WTC11 (cell line): ENCODE results near the gene TMEM120B.

Experiments used
- AFF4 ChIP-seq: sonication (generic); formaldehyde crosslinking; IDR thresholded peaks from 2 replicates; pipeline ENCODE4 v1.8.1; 2023; ENCODE audit warnings: mild to moderate bottlenecking, missing genetic modification reagents, borderline replicate concordance
- ARID4B ChIP-seq: sonication (generic); formaldehyde crosslinking; IDR thresholded peaks from 2 replicates; pipeline ENCODE4 v1.8.0; 2023; ENCODE audit warnings: missing genetic modification reagents, mild to moderate bottlenecking, borderline replicate concordance
- CTCF ChIP-seq: fragments of 200-600 bp; IDR thresholded peaks from 2 replicates; pipeline ENCODE4 v1.8.0; 2022; ENCODE audit warnings: antibody characterized with exemption
- FOXP1 ChIP-seq: sonication (generic); formaldehyde crosslinking; IDR thresholded peaks from 2 replicates; pipeline ENCODE4 v1.8.0; 2022; ENCODE audit warnings: missing genetic modification reagents, mild to moderate bottlenecking, moderate library complexity, borderline replicate concordance
- GABPB1 ChIP-seq: sonication (generic); formaldehyde crosslinking; IDR thresholded peaks from 2 replicates; pipeline ENCODE4 v1.8.1; 2023; ENCODE audit warnings: mild to moderate bottlenecking, missing genetic modification reagents
- MXD4 ChIP-seq: fragments of 250-450 bp; sonication (Bioruptor Pico); IDR thresholded peaks from 2 replicates; pipeline ENCODE4 v1.8.0; 2021; ENCODE audit warnings: mild to moderate bottlenecking, moderate library complexity, borderline replicate concordance
- NFATC4 ChIP-seq: fragments of 250-450 bp; sonication (Bioruptor Pico); IDR thresholded peaks from 2 replicates; pipeline ENCODE4 v1.9.0; 2021; ENCODE audit warnings: mild to moderate bottlenecking
- SMAD3 ChIP-seq: sonication (generic); formaldehyde crosslinking; IDR thresholded peaks from 2 replicates; pipeline ENCODE4 v1.8.0; 2022; ENCODE audit warnings: missing genetic modification reagents, mild to moderate bottlenecking, borderline replicate concordance
- STAT6 ChIP-seq: sonication (generic); formaldehyde crosslinking; conservative IDR thresholded peaks from 2 replicates; pipeline ENCODE4 v1.8.1; 2023; ENCODE audit warnings: mild to moderate bottlenecking, low read depth, missing genetic modification reagents, moderate library complexity
- TEAD4 ChIP-seq: sonication (generic); formaldehyde crosslinking; IDR thresholded peaks from 2 replicates; pipeline ENCODE4 v1.8.0; 2022; ENCODE audit warnings: mild to moderate bottlenecking, missing genetic modification reagents
- USF2 ChIP-seq: sonication (generic); formaldehyde crosslinking; IDR thresholded peaks from 2 replicates; pipeline ENCODE4 v1.8.1; 2023; ENCODE audit warnings: mild to moderate bottlenecking, missing genetic modification reagents, moderate library complexity
- ZNF263 ChIP-seq: sonication (generic); formaldehyde crosslinking; IDR thresholded peaks from 2 replicates; pipeline ENCODE4 v1.8.1; 2022; ENCODE audit warnings: low read depth, mild to moderate bottlenecking, moderate library complexity, missing genetic modification reagents
- ZNF317 ChIP-seq: sonication (generic); formaldehyde crosslinking; IDR thresholded peaks from 2 replicates; pipeline ENCODE4 v1.8.1; 2023; ENCODE audit warnings: low read depth, mild to moderate bottlenecking, moderate library complexity, missing genetic modification reagents, borderline replicate concordance
- ZNF416 ChIP-seq: fragments of 250-450 bp; sonication (Bioruptor Pico); IDR thresholded peaks from 2 replicates; pipeline ENCODE4 v1.9.0; 2021; ENCODE audit warnings: mild to moderate bottlenecking, inconsistent platforms

- TF ChIP-seq CTCF (no peak), ZNF416 (CRISPR knock-in tag) (no peak), NFATC4 (CRISPR knock-in tag) (no peak), USF2 (CRISPR knock-in tag) (no peak), ZNF263 (CRISPR knock-in tag) (no peak), ARID4B (CRISPR knock-in tag) (no peak), MXD4 (no peak), TEAD4 (CRISPR knock-in tag) (no peak), STAT6 (CRISPR knock-in tag) (no peak), ZNF317 (CRISPR knock-in tag) (no peak), FOXP1 (CRISPR knock-in tag) (no peak), AFF4 (no peak), SMAD3 (CRISPR knock-in tag) (no peak), GABPB1 (CRISPR knock-in tag) (no peak)
Measured at GRCh38 chr12:121762269-121762668, 49.7 kb downstream of the TMEM120B start.
